A172 (cell line): ENCODE data around the gene CST9. TPM values are rescaled to one million over a fixed set of nuclear protein-coding genes. Genes with fewer than 3 reads are reported as not detected.

ENCODE experiments used
- total RNA-seq: library from RNA; depleted of rRNA; stranded (reverse); fragments of >200 nt; shearing (Covaris generic); gene quantifications from 2 replicates; pipeline ENCODE4 v1.2.3, GENCODE V29; 2014; rRNA removed

CST9 gene
- total RNA-seq, 1 experiment from 2014 or later: not detected

Other genes starting within 250 kb of the CST9 start
- 18.7 and 22.7 TPM in 2 replicates for gene GZF1, start 243.7 kb downstream of the CST9 start, total RNA-seq
- 6.4 and 6.6 TPM in 2 replicates for gene NAPB, start 184.4 kb downstream of the CST9 start, total RNA-seq
- not detected in 2 replicates for gene CSTL1, start 166.2 kb downstream of the CST9 start, total RNA-seq
- not detected in 2 replicates for gene CST11, start 153.0 kb downstream of the CST9 start, total RNA-seq
- gene CST8, start 114.8 kb downstream of the CST9 start, total RNA-seq: not detected in 2 replicates
- gene CST9L, start 37.4 kb downstream of the CST9 start, total RNA-seq: not detected in 2 replicates
- gene CST3, start 32.0 kb upstream of the CST9 start, total RNA-seq: 209 and 225 TPM in 2 replicates
- gene CST4, start 83.1 kb upstream of the CST9 start, total RNA-seq: not detected in 2 replicates
- gene CST1, start 145.0 kb upstream of the CST9 start, total RNA-seq: not detected in 2 replicates
- gene CST2, start 220.8 kb upstream of the CST9 start, total RNA-seq: not detected in 2 replicates